Tibial nerve (tissue), 4 donors: ENCODE measurements around the gene CTNNA2.

Source experiments
- CTCF ChIP-seq, 5 experiments: fragments of 200-600 bp in 3 of 5; fragments of 450-650 bp in 2 of 5; sonication (generic) in 3 of 5; IDR thresholded peaks; one replicate each; pipeline ENCODE4 v1.5.1; 2016 to 2019; ENCODE audit warnings: antibody characterized with exemption in 5 of 5, mild to moderate bottlenecking in 3 of 5, moderate library complexity in 2 of 5
- EP300 ChIP-seq, 2 donors: sonication (generic); formaldehyde crosslinking; IDR thresholded peaks; one replicate each; pipeline ENCODE4 v1.6.1; 2017; ENCODE audit warnings: antibody characterized with exemption in 2 of 2, mild to moderate bottlenecking in 1 of 2
- POLR2A ChIP-seq, 2 donors: fragments of 450-650 bp; IDR thresholded peaks; one replicate each; pipeline ENCODE4 v1.6.1; 2017; ENCODE audit warnings: antibody characterized with exemption in 2 of 2, mild to moderate bottlenecking in 2 of 2, moderate library complexity in 2 of 2

GRCh38 chr2:80009211-80009610 lies 496.4 kb downstream of the CTNNA2 start:
- TF ChIP-seq POLR2A (IDR thresholded peaks at IDR 0.05) = no peak
- no peak for TF ChIP-seq CTCF (IDR thresholded peaks at IDR 0.05)
- no peak for TF ChIP-seq EP300 (IDR thresholded peaks at IDR 0.05)
